Glomerular endothelial cell (primary cell): Measurements from ENCODE around the gene RPL37A. TPM values are rescaled to one million over a fixed set of nuclear protein-coding genes. Genes with fewer than 3 reads are reported as not detected.

Source experiments
- DNase-seq: peaks from one replicate; pipeline ENCODE4 v3.0.0-alpha.2; 2011; ENCODE audit warnings: low read depth, low spot score; ENCODE audit errors: extremely low read depth
- total RNA-seq: library from RNA; depleted of rRNA; stranded (reverse); fragments of >200 nt; gene quantifications from 2 replicates; pipeline ENCODE4 v1.2.3, GENCODE V29; 2015

The RPL37A gene
- 1,125 and 1,716 TPM in 2 replicates for total RNA-seq

- DNase-seq = peak; percentile 90
These were observed at the start of gene RPL37A for GRCh38 chr2:216498379-216499352. RPL37A (plus strand) TSS chr2:216498844; CDS start chr2:216498875, 31 bp downstream.

- DNase-seq = no peak
These were observed 48.3 kb upstream of the RPL37A start for GRCh38 chr2:216450346-216450745.

- DNase-seq = no peak
These were observed 47.9 kb upstream of the RPL37A start for GRCh38 chr2:216450784-216451183.

GRCh38 chr2:216453955-216454614, 44.6 kb upstream of the RPL37A start:
- no peak for DNase-seq

- no peak for DNase-seq
These were observed 35.5 kb upstream of the RPL37A start for GRCh38 chr2:216463148-216463547.

- DNase-seq = no peak
These were observed 34.4 kb upstream of the RPL37A start for GRCh38 chr2:216464104-216464720.

GRCh38 chr2:216465579-216466195, 33.0 kb upstream of the RPL37A start:
- no peak for DNase-seq

GRCh38 chr2:216467845-216468244, 30.8 kb upstream of the RPL37A start:
- DNase-seq = no peak

GRCh38 chr2:216469661-216470060, 29.0 kb upstream of the RPL37A start:
- DNase-seq = no peak

- no peak for DNase-seq
These were observed 25.5 kb upstream of the RPL37A start for GRCh38 chr2:216473187-216473586.

GRCh38 chr2:216474925-216475670, 23.5 kb upstream of the RPL37A start:
- no peak for DNase-seq

GRCh38 chr2:216475767-216476166, 22.9 kb upstream of the RPL37A start:
- no peak for DNase-seq

- DNase-seq = no peak
These were observed 21.2 kb upstream of the RPL37A start for GRCh38 chr2:216477283-216478035.

GRCh38 chr2:216478151-216478550, 20.5 kb upstream of the RPL37A start:
- peak; percentile 81 for DNase-seq

- DNase-seq = no peak
These were observed 19.9 kb upstream of the RPL37A start for GRCh38 chr2:216478791-216479190.

GRCh38 chr2:216480221-216480620, 18.4 kb upstream of the RPL37A start:
- no peak for DNase-seq

GRCh38 chr2:216482640-216483039, 16.0 kb upstream of the RPL37A start:
- DNase-seq = no peak

GRCh38 chr2:216485237-216485636, 13.4 kb upstream of the RPL37A start:
- DNase-seq = no peak

- DNase-seq = no peak
These were observed 12.9 kb upstream of the RPL37A start for GRCh38 chr2:216485745-216486144.

GRCh38 chr2:216486271-216486670, 12.4 kb upstream of the RPL37A start:
- DNase-seq = no peak
